ENCODE measurements around the gene TBL2. TPM values are rescaled to one million over a fixed set of nuclear protein-coding genes. Genes with fewer than 3 reads are reported as not detected.

Gene TBL2
- total and polyA plus RNA-seq, 5 experiments from 2014 or later = 13.4 to 31.2 (median 19.6) TPM

- Mint-ChIP-seq H3K27me3 (no peaks in the 10 kb centered on the region), H3K4me3 (peak overlapping the region; percentile 87 to 95 (median 94)), H3K27ac (peak overlapping the region; percentile 83 to 97 (median 94)), H3K36me3 (peaks cover 0 to 40% (median 8%) of the 10 kb centered on the region in 3 donors), H3K4me1 (peaks cover 34 to 75% (median 67%) of the 10 kb centered on the region in 4 donors), H3K9me3 (no peaks in the 10 kb centered on the region)
- ATAC-seq = no peak
- DNase-seq = peak in 2 of 10 donors; percentile 9 to 17
- POLR2A ChIA-PET = interaction anchor here (0.6 to 4.8 kb wide), 14 partner anchors 9 to 692 kb away, joined by 3 to 81 read pairs (median 6); partner anchors contain the start of genes ABHD11, BCL7B, BUD23 and DNAJC30
Observed at GRCh38 chr7:73520673-73521635, 57.4 kb downstream of the TBL2 start.

GRCh38 chr7:73519867-73520672 is 58.3 kb downstream of the TBL2 start:
- no peaks in the 10 kb centered on the region for H3K27me3 Mint-ChIP-seq
- H3K9me3 Mint-ChIP-seq = no peaks in the 10 kb centered on the region
- ATAC-seq = no peak
- peaks cover 32 to 72% (median 62%) of the 10 kb centered on the region in 4 donors for H3K4me1 Mint-ChIP-seq
- POLR2A ChIA-PET = interaction anchor here (2.8 to 4.8 kb wide), 3 partner anchors 37 to 218 kb away, joined by 10 to 81 read pairs (median 34); partner anchors contain the start of genes ABHD11, BCL7B and TBL2
- H3K36me3 Mint-ChIP-seq = peaks cover 0 to 47% (median 8%) of the 10 kb centered on the region in 3 donors
- peak overlapping the region; percentile 87 to 95 (median 94) for H3K4me3 Mint-ChIP-seq
- peak in 3 of 10 donors; percentile 10 to 25 (median 13) for DNase-seq
- peak overlapping the region; percentile 83 to 97 (median 94) for H3K27ac Mint-ChIP-seq

GRCh38 chr7:73518470-73518869 is 59.9 kb downstream of the TBL2 start:
- POLR2A ChIA-PET = interaction anchor here (0.6 to 0.8 kb wide), 2 partner anchors 179 to 655 kb away, joined by 3 read pairs; partner anchors contain the start of gene EIF4H
- H3K36me3 Mint-ChIP-seq = peaks cover 0 to 63% (median 8%) of the 10 kb centered on the region in 3 donors
- ATAC-seq (no peak), DNase-seq (no peak)
- no peaks in the 10 kb centered on the region for H3K9me3 Mint-ChIP-seq
- H3K27me3 Mint-ChIP-seq = no peaks in the 10 kb centered on the region
- H3K4me3 Mint-ChIP-seq = peak overlapping the region in 9 of 10 donors; percentile 0 to 95 (median 61)
- H3K27ac Mint-ChIP-seq = peak overlapping the region in 7 of 10 donors; percentile 17 to 89 (median 43)
- peaks cover 30 to 70% (median 66%) of the 10 kb centered on the region in 4 donors for H3K4me1 Mint-ChIP-seq

Other genes with a start within 250 kb of the TBL2 start
- gene FZD9, start 144.8 kb downstream of the TBL2 start, total RNA-seq = under 1 TPM; 0.16 to 0.31 TPM
- gene FZD9, start 144.8 kb downstream of the TBL2 start, polyA plus RNA-seq = under 1 TPM in 2 of 3 donors, not detected in 1; 0.07 to 0.52 TPM
- gene BAZ1B, start 56.3 kb downstream of the TBL2 start, total RNA-seq = 10 to 100 TPM; 71.5 to 73.0 TPM
- gene BAZ1B, start 56.3 kb downstream of the TBL2 start, polyA plus RNA-seq = 10 to 100 TPM; 12.1 to 27.0 (median 17.0) TPM
- gene BCL7B, start 20.9 kb downstream of the TBL2 start, total RNA-seq = 10 to 100 TPM; 59.5 to 64.6 TPM
- 10 to 100 TPM; 76.6 to 96.3 (median 81.8) TPM for gene BCL7B, start 20.9 kb downstream of the TBL2 start, polyA plus RNA-seq
- not detected for gene MLXIPL, start 45.9 kb upstream of the TBL2 start, total RNA-seq
- gene MLXIPL, start 45.9 kb upstream of the TBL2 start, polyA plus RNA-seq = not detected
- gene VPS37D, start 89.3 kb upstream of the TBL2 start, total RNA-seq = 1 to 10 TPM in 1 of 2 experiments, under 1 TPM in 1; 0.63 to 1.0 TPM
- gene VPS37D, start 89.3 kb upstream of the TBL2 start, polyA plus RNA-seq = under 1 TPM in 2 of 3 donors, not detected in 1; 0.14 to 0.30 TPM
- 10 to 100 TPM; 22.1 to 23.7 TPM for gene DNAJC30, start 104.9 kb upstream of the TBL2 start, total RNA-seq
- gene DNAJC30, start 104.9 kb upstream of the TBL2 start, polyA plus RNA-seq = 10 to 100 TPM; 10.1 to 13.3 (median 11.9) TPM
- 10 to 100 TPM; 67.2 to 69.7 TPM for gene BUD23, start 105.0 kb upstream of the TBL2 start, total RNA-seq
- gene BUD23, start 105.0 kb upstream of the TBL2 start, polyA plus RNA-seq = 100 to 1,000 TPM; 123 to 139 (median 136) TPM
- 1 to 10 TPM; 5.7 to 7.8 TPM for gene STX1A, start 141.1 kb upstream of the TBL2 start, total RNA-seq
- gene STX1A, start 141.1 kb upstream of the TBL2 start, polyA plus RNA-seq = 1 to 10 TPM in 2 of 3 donors, under 1 TPM in 1; 0.69 to 2.2 (median 2.1) TPM
- 10 to 100 TPM; 20.7 to 24.9 TPM for gene ABHD11, start 160.2 kb upstream of the TBL2 start, total RNA-seq
- gene ABHD11, start 160.2 kb upstream of the TBL2 start, polyA plus RNA-seq = 10 to 100 TPM in 2 of 3 donors, 1 to 10 TPM in 1; 5.4 to 12.3 (median 10.0) TPM
- not detected for gene CLDN3, start 191.7 kb upstream of the TBL2 start, total RNA-seq
- gene CLDN3, start 191.7 kb upstream of the TBL2 start, polyA plus RNA-seq = not detected

Measured in naive thymus-derived CD8-positive, alpha-beta T cell (primary cell).